Measurements from ENCODE around the gene AFAP1L2.
"Not testable (repeated sequence)": the region's sequence is repeated elsewhere in the genome, so short reads cannot be mapped to it uniquely, and the experiment has no call there.

AFAP1L2 gene

DNA sequence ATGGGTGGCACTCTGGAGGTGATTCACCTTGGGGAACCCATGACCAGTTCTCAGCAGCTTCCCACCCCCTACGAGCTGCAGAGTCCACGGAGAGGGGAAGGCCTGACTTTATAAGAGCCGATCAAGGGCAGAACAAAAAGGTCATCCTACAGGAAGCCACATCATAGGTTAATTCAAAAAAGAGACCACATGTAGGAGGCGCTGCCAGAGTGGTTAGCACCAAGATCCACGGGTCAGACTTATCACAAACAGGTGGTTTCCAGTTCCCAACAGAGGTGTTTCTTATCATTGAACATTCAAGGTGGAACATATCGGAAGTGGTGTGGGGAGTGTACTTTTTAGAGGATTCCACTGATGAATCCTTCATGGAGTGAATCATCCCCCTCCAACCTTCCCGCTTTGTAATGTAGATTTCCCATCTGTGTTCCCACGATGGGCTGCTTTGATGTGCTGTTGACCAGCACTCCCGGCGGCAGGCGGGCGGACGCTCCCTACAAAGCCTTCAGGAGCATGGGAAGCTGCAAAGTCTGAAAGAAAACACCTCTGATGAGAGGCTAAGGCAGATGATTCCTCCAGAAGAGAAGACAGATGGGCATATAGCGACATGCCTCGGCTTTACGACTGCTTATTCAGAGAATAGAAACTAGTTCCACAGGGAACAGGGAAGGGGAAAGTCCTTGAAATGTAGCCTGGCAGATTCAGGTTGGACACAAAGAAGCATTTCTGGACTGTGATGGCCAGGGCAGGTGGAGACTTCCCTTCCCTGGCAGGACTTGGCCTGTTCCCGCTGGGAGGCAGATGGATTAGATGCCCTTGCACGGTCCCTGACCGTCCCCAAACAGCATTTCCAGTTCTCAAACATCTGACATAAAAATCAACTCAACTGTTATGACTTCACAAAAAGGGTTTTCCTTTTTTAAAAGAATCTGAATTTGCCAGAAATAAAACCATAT lies 66.5 kb downstream of the AFAP1L2 start:
- no peak for DNase-seq (ENCODE audit: low spot score)

DNA sequence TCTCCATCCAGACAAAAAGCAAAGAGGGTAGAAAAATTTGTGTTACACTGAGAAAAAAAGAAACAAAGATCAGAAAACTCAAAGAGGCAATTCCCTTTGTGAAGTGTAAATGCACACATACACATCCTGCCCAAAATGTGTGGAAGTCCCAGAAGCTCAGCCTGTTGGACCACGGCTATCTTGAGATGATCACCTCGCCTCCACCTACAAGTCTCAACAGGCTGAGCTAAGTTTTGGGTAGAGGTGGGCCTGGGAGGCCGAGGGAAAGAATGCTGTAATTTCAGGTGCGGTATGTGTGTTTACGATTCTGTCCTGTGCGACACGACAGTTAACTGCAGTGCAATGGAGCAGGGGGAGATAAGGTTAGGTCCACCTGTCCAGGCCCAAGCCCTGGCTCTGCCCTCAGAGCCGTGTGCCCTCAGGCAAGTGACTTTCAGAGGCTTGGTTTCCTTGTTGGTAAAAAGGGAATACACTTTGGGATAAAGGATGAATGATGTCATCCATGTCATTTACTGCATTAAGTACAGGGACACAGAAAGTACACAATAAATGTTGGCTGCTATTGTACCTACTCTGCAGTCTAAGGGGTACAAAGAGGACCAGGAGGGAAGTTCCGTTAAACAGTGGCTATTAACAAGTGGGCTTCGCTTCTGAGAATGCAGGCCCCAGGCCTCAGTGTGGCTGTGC lies 67.3 kb downstream of the AFAP1L2 start:
- no peak for DNase-seq (ENCODE audit: low spot score)

DNA sequence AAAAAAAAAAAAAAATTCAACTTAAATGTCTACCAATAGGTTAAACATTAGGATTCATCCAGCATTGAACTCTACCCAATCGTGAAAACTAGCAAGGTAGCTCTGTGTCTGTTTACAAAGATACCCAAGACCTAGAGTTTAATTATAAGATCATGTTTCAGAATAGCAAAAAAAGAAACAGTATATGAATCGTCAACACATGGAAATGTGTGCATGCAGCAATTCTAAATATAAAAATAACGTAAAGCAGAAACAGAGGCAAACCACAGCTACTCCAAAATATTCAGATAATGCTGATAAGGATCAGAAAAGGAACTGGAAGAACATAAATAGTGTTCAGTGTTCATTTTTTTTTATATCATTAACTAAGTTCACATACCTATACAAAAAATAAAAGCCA lies 68.7 kb downstream of the AFAP1L2 start:
- no peak for DNase-seq (ENCODE audit: low spot score)

DNA sequence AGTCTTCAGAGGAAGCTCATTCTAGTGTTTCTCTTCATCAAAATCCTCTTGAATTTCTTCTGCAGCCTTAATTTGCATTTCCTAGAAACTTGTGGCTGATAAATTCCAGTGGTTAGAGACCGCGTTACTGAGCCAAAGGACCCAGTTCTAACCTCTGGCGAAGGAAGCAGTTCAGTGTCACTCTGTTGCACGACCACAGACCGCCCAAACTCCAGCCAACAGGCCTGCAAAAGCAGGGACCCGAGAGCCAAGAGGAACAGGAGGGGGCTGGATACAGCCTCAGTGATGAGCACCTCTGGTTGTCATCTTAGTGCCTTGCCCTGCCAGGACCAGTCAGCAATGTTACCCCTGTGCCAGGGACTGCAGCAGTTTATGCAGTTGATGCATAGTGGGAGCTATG lies 70.0 kb downstream of the AFAP1L2 start:
- no peak for DNase-seq (ENCODE audit: low spot score)

DNA sequence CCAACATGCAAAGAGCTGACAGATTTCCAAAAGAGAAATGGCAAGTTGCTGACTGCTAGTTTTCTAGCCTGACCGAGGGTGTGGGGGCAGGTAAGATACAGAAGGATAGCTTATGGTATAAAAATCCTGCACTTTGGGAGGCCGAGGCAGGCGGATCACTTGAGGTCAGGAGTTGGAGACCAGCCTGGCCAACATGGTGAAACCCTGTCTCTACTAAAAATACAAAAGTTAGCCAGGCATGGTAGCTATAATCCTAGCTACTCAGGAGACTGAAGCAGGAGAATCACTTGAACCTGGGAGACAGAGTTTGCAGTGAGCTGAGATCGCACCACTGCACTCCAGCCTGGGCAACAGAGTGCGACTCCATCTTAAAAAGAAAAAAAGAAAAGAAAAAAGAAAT lies 70.9 kb downstream of the AFAP1L2 start:
- not testable (repeated sequence) for DNase-seq (ENCODE audit: low spot score)

DNA sequence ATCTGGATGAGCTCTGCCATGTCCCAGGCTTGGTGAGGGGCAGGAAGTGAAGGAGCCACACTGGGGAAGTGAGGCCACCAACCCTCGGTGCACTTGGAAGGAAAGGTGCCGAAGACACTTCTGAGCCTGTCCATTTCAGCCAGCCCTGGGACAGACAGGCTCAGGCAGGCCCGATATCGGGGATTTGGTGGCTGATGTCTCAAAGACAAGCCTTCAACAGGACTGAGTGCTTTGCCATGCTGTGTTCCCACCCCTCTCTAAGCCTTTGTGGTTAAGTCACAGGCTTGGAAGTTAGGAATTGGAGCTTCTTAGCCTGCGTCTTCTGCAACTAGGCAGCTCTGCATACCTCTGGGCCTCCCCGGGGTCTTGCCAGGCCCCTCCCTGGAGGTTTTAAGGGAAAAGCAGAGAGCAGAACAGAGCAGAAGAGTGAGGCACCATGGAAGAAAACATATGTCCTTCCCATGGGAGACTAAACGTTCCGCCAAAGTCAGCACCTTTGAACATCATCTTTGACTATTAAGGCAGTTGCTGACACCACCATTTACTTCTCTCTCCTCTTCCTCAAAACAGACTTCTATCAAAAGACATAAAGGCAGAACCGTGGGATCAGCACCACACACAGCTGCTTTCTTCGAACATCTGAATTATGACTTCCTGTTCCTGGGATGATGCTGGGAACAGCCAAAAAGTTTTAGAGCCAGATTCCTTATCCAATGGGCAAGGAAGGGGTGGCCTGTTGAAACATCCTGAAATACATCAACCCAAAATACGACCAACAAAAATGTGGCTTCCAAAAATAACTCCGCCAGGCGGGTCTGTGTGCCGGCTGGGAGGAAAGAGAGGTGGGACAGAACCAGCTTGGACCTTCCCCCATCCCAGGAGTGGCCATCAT lies 71.8 kb downstream of the AFAP1L2 start:
- DNase-seq (ENCODE audit: low spot score): no peak

DNA sequence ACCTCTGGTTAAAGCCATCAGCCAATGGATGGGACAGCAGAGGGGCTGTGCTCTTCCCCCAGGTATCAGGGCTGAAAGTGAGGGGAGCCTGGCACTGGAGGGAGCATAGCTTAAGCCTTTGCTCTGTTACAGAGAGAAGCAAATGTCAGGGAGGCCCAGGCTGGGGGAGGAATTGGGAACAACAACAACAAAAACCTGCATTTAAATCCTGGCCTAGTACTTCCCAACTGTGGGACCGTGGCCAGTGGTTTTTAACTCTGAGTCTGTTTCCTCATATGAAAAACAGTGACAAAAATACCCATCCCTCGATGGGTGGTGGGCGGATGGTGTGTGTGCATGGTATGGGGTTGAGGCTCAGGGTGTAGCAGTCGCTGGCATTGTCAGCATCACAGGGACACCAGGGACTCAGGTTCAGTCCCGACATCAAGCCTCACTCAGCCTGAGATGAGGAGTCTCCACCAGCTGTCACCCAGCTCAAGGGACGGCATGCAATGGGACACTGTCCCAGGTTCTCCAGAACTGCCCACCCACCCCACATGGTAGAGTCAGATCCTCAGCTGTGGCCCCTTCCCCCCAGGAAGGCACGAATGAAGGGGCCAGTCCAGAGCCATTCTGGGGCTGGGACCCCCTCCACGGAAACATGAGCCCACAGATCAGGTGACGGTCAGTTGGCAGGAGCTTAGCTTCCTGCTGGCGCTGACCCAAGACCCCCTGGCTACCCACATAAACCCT lies 74.5 kb downstream of the AFAP1L2 start:
- DNase-seq (ENCODE audit: low spot score): no peak

DNA sequence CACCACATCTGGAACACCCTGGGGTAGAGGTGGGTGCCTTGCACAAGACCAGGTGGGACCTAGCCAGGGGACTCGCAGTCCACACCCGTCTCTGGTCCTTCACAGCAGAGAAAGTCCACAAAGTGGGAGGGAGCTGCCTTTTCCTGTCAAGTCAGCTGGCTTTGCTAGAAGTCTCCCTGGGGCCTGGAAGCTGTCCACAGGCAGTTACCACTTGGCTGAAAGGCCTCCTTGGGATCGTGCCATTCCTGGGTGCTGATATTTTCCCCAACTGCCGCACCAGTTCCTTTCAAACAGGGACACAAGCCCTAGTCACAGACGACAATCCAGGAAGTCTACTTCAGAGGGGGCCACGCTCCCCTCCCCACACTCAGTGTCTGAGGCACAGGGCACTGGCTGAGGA lies 75.4 kb downstream of the AFAP1L2 start:
- no peak for DNase-seq (ENCODE audit: low spot score)

DNA sequence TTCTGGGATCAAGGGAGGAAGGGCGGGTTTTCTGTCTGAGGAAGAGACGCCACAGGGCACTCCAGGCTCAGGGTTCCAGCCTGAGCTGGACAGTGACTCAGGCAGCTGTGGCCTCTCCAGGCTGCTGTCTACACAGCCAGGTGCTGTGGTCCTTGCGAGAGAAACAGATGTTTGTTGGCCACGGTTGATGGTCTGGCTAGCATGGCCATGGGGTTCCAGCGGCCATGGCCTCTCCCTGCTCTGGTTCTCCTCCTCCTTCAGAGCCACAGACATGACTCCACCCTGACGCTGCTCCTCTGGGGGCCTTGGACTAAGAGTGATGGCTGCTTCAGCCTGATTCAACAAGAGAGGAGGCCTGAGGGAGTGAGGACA lies 75.9 kb downstream of the AFAP1L2 start:
- DNase-seq (ENCODE audit: low spot score): no peak

DNA sequence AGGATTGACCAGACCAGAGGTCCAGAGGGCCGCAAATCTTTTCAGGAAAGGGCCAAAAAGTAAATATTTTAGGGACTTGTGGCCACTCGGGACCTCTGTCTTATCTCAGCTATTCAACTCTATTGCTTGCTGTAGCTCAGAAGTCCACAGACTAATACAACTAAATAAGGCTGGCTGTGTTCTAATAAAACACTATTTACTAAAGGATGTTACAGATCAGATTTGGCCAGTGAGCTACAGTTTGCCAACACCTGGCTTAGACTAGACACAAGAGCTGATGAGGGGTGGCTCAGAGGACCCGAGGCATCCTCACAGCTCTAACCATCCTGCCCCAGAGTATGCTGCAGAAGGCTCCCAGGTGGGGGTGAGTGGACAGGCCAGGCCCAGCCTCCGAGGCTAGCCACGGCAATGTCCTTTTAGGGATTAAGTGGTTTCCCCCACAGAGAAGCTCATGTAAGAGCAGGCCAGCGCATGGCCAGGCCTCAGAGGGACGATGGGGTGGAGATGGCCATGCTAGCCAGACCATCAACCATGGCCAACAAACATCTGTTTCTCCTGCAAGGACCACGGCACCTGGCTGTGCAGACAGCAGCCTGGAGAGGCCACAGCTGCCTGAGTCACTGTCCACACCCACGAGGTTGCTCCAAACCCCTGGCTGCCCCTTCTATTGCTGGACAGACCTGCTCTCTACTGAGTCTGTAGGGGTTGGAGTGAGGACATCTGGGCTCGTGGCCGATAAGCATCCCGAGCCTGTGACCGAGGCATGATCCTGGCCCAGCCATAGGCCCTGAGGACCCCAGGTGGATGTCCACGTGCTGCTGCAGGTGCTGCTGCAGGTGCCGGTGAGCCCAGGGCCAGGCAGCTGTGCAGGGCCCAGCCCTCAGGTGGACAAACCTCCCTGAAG lies 76.5 kb downstream of the AFAP1L2 start:
- DNase-seq (ENCODE audit: low spot score): no peak

DNA sequence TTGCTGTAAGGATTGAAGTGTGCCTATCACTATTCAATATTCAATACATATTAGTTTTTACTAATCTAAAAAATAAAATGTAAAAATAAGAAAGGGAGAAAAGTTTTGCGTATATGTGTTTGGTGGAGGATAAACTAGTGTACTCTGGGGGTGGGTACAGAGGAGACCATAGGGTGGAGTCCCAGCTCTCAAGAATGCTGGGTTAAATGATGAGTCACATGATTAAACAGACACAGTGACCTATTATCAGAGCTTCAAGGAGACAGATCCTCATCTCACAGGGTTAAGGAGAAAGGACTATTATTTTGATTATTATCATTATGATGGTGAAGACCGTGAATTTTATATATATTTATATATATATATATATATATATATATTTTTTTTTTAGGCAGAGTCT lies 77.5 kb downstream of the AFAP1L2 start:
- no peak for DNase-seq (ENCODE audit: low spot score)

DNA sequence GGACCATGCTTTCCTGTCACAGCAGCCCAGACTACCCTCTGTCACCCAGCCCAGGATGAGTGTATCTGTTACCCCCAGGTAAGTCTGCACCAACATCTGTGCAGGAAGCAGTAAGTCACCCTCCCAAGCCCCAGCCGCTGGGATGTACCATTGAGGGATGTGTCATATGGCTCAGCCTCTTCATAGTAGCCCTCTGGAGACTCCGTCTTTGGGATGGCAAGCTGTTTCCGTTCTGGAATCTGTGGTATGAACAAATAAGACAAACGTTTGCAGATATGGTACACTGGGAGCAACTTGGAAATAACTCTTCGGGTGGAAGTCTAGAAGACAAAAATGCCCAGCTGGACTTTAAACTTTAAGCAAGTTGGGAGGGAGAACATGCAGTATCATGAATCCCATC lies 81.3 kb downstream of the AFAP1L2 start:
- DNase-seq (ENCODE audit: low spot score): no peak

DNA sequence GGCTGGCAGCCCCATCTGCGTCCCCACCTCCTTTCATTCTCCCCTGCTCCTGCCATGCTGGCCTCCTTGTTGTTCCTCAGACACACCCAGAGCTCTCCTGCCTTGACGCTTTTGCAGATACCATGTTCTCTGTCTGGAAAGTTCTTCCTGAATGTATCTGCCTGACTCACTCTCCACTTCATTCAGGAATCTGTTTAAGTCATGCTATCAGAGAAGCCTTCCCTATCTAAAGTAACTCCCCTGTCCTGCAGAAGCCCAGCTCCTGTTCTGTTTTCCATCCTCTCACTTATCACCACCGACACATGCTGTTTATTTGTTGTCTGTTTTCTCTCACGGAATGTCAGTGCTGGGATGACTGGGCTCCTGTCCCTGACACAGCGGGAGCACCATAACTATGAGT lies 82.0 kb downstream of the AFAP1L2 start:
- no peak for DNase-seq (ENCODE audit: low spot score)

DNA sequence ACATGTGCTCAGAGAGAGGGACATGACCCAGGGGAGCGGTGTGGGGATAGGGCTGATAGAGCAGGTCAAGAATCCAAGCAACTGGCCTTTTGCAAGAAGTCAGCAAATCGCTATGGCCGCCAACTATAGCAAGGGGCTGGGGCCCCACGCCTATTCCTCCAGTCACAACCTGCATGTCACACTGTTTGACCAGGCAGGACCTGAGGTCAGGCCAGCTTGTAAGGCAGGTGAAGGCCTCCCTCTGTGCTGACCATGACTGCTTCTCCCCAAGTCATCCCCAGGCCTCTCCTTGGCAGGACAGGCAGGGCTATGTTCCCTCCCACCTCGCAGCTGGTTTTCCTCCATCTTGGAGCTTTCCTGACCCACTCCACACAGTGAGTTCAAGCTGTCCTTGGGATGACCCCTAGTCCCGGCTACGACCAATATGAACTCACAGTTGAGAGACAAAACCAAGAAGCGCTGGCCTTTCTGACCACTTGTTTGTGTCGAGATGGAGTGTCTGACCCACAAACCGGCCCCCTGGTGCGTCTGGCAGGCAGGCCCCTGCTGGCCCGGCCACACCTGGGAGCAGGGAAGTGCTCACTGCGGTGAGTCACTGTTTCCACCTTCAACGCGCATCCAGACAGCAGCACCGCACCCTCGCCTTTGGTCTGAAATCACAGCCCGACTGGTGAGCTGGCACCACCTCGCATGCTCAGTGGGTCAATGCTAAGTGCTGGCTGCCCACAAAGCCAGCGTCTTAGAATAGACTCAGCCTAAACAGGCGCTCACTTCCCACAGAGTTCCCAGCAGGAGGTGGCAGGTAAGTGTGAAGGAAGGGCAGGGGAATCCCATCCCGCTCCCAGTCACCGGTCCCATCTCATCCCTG lies 83.8 kb downstream of the AFAP1L2 start:
- no peak for DNase-seq (ENCODE audit: low spot score)

DNA sequence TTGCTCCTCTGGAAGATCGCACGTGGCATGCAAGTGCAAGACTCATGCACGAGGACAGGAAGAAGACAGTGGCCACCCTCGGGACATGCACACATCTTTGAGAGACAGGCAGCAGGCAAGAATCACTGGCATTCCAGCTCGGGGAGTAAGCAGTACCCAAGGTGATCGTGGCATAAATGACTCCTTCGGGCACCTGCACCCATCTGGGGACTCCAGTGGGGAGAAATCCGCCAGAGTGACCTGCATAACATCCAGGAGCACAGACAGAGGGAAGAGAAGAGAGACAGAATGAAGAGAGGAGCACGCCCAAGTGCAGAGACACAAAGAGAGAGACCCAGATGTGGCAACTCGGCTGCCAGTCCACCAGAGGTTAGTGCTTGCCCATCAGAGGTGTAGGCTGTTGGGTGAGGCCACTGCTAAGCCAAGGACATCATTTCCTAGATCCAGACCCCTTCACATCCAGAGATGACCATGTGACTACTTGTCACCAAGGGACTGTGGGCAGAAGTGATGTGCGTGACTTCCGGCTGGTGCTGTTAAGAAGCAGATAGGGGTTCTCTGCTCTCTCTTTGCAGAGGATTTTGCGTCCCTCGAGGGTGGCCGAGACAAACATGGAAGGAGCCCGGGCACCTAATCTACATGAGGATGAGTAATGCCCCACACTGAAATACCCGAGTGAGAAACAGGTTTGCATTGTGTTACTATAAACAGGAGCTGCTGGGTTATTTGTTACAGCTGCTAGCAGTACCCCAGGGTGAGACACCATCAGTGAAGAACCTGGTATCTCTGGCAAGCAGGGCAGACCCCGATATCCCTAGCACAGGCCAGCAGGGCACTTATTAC lies 84.7 kb downstream of the AFAP1L2 start:
- no peak for DNase-seq (ENCODE audit: low spot score)

DNA sequence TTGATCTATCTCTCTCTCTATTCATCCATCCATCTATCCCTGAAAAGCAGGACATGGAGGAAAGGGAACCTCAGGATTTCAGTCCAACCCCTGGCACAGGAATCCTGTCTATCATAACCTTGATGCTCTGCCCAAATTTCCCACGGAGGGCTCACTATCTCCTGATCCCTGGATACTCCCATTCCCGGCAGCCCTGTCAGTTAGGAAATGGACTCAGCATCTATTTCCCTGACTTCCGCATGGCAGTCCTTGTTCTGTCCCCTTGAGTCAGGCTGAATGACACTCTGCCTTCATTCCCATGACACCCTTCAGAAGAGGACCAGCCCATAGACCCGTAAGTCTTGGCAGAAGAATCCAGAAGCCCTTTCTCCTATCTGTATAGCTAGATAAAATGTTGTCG lies 87.6 kb downstream of the AFAP1L2 start:
- DNase-seq (ENCODE audit: low spot score): no peak

DNA sequence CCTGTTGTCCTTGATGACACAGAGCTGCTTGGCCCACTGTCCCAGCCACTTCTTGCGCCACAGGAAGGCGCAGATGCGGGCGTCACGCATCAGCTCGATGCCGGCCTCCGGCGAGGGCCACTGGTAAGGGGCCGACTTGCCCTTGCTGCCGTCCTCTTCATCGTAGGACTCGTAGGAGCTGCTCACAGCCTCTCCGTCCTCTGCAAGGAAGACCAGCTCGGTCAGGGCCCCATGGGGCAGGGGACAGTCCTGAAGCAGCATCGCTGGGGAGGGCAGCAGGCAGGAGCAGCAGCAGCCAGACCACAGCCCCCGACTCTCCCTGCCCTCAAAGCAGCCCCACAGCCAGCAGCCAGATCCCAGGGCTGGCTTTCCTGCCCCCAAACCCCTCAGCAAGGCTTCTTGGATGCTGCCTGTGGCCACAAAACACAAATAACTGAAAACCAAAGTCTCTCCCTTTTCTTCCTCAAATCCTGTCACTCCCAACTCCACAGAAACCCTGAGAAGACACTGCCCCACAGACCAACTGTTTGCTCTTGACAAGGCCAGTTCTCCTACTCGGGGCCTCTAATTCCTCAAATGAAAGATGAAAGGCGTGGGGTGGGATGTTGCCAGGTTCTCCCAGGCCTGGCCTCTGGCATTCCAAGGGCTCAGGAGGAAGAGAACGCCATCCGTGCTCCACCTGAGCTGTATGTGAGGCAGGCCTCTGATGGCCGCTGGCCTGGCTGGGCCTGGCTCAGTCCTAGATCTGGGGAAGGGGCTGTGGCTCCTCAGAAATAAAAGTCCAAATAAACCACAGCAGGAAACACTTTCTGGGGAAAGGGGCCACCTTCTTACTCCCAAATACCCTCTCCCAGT lies 88.5 kb downstream of the AFAP1L2 start:
- DNase-seq (ENCODE audit: low spot score): no peak

DNA sequence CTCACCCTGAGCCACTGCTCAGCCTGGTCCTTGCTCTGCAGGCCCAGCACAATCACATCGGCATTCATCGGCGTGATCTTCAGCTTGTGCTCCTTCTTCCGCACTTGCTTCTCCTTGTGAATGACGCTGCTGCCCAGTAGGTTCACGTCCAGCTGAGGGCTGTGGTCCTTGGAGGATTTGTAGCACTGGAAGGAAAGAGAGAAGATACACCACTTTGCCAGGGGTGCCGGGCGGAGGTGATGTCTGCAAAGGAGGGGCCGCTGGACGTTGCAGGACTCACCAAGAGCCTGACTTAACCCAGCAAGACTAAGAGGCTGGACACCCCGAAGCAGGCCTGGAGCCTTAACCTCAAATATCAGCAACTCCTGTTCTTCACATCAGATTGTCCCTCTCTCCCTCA lies 90.4 kb downstream of the AFAP1L2 start:
- DNase-seq (ENCODE audit: low spot score): no peak
